SU-DHL-6 (cell line): ENCODE data around the gene CACTIN.

Experiments used
- EZH2phosphoT487 ChIP-seq: fragments of 200-600 bp; sonication (generic), shearing (Covaris generic); conservative IDR thresholded peaks from 2 replicates; pipeline ENCODE4 v1.6.1; 2018; ENCODE audit warnings: mild to moderate bottlenecking, antibody characterized with exemption, low read length, moderate library complexity, mixed read lengths
- TF ChIP-seq, protein P1 (sequence below): fragments of 200-600 bp; sonication (generic); IDR thresholded peaks from one replicate; pipeline ENCODE4 v1.5.1; 2017; ENCODE audit warnings: antibody characterized with exemption, mild to moderate bottlenecking, low read length, moderate library complexity; ENCODE audit not compliant: insufficient read depth, poor library complexity, severe bottlenecking

- TF ChIP-seq, protein P1, sequence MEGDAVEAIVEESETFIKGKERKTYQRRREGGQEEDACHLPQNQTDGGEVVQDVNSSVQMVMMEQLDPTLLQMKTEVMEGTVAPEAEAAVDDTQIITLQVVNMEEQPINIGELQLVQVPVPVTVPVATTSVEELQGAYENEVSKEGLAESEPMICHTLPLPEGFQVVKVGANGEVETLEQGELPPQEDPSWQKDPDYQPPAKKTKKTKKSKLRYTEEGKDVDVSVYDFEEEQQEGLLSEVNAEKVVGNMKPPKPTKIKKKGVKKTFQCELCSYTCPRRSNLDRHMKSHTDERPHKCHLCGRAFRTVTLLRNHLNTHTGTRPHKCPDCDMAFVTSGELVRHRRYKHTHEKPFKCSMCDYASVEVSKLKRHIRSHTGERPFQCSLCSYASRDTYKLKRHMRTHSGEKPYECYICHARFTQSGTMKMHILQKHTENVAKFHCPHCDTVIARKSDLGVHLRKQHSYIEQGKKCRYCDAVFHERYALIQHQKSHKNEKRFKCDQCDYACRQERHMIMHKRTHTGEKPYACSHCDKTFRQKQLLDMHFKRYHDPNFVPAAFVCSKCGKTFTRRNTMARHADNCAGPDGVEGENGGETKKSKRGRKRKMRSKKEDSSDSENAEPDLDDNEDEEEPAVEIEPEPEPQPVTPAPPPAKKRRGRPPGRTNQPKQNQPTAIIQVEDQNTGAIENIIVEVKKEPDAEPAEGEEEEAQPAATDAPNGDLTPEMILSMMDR: no peak
- TF ChIP-seq EZH2phosphoT487: no peak
These were observed 18.4 kb upstream of the CACTIN start for GRCh38 chr19:3645067-3645396.
